ENCODE measurements around the gene DYNC1I2. TPM values are rescaled to one million over a fixed set of nuclear protein-coding genes. Genes with fewer than 3 reads are reported as not detected.

The DYNC1I2 gene
- total RNA-seq, 2 experiments from 2014 or later = 42.3 to 58.5 TPM

DNA sequence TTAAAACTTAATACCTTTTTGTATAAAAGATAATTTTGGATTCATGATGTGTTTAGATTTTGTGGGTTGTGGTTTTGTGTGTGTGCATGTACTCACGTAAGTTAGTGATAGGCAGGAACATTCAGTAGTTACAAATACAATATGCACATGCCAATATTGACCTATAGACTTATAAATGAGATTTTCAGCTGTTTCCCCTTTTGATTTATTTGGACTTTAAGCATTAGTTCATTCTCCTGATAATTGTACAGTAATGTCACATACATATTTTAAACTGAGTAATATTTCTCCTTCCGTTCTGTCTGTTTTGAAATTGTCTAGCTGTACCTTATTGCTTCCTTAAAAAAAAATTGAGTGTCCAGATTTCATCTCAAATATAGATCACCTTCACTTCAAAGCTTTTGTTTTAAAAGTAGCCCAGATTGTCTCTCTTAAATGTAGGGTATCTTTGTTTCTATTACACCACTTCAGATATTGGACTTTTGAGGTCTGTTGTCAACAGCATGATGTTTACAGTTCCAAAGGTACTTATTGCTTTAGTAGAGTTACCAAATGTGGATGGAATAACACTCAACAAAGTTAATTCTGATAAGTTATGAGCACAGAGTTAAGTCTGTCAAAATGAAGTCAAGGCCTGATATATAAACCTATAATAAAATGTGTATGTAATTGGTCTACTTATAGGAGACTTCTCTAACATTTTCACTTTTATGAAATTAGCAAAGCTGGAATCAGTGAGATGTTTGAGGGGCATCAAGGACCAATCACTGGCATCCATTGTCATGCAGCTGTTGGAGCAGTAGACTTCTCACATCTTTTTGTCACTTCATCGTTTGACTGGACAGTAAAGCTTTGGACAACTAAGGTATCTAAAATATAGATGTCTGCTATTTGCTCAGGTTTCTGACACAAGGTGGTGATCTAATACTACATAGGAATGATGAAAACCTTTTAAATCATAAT, 42.0 kb downstream of the DYNC1I2 start:
- BruUV-seq (replicated peaks) = no TSS peak
- Histone ChIP-seq H3K36me3 (ENCODE audit: insufficient read depth, low read length) (peaks cover 70% of the 10 kb centered on the region), H3K9me3 (ENCODE audit: low read length) (no peaks in the 10 kb centered on the region), H3K79me2 (ENCODE audit: insufficient read depth, low read depth, low read length) (no peaks in the 10 kb centered on the region), H3K4me3 (ENCODE audit: low read depth, low read length, poor library complexity, severe bottlenecking) (no peak overlapping the region), H3K27ac (ENCODE audit: low read depth, low read length, poor library complexity, severe bottlenecking) (no peak overlapping the region), H2AFZ (ENCODE audit: low read length) (no peak overlapping the region), H3K4me1 (ENCODE audit: insufficient read depth, low read length, poor library complexity, severe bottlenecking) (no peaks in the 10 kb centered on the region), H3K4me2 (ENCODE audit: low read length) (no peak overlapping the region), H3K9me2 (ENCODE audit: insufficient read depth, low read length) (no peaks in the 10 kb centered on the region), H4K20me1 (ENCODE audit: insufficient read depth, low read length) (no peaks in the 10 kb centered on the region)
- no peak for DNase-seq (ENCODE audit: low spot score)
- CTCF ChIA-PET (ENCODE audit: unreplicated experiment) = no interaction called here
- TF ChIP-seq, protein P1, sequence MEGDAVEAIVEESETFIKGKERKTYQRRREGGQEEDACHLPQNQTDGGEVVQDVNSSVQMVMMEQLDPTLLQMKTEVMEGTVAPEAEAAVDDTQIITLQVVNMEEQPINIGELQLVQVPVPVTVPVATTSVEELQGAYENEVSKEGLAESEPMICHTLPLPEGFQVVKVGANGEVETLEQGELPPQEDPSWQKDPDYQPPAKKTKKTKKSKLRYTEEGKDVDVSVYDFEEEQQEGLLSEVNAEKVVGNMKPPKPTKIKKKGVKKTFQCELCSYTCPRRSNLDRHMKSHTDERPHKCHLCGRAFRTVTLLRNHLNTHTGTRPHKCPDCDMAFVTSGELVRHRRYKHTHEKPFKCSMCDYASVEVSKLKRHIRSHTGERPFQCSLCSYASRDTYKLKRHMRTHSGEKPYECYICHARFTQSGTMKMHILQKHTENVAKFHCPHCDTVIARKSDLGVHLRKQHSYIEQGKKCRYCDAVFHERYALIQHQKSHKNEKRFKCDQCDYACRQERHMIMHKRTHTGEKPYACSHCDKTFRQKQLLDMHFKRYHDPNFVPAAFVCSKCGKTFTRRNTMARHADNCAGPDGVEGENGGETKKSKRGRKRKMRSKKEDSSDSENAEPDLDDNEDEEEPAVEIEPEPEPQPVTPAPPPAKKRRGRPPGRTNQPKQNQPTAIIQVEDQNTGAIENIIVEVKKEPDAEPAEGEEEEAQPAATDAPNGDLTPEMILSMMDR (conservative IDR thresholded peaks at IDR 0.05; ENCODE audit: low read length) = no peak
- TF ChIP-seq EZH2phosphoT487 (IDR thresholded peaks at IDR 0.05; ENCODE audit: borderline replicate concordance, low read depth, low read length) = no peak
- intact Hi-C loops (cut with micrococcal nuclease; ENCODE audit: unreplicated experiment) = no loop called here
- POLR2A ChIA-PET = interaction anchor here (0.5 to 1.5 kb wide), 4 partner anchors 8 to 94 kb away, joined by 3 to 6 read pairs (median 4); no protein-coding TSS in a partner anchor

- no TSS peak for BruUV-seq (replicated peaks)
- H3K4me1 ChIP-seq (ENCODE audit: insufficient read depth, low read length, poor library complexity, severe bottlenecking) = no peaks in the 10 kb centered on the region
- H3K79me2 ChIP-seq (ENCODE audit: insufficient read depth, low read depth, low read length) = no peaks in the 10 kb centered on the region
- CTCF ChIA-PET (ENCODE audit: unreplicated experiment) = no interaction called here
- no peak overlapping the region for H3K4me2 ChIP-seq (ENCODE audit: low read length)
- no peaks in the 10 kb centered on the region for H4K20me1 ChIP-seq (ENCODE audit: insufficient read depth, low read length)
- no peaks in the 10 kb centered on the region for H3K9me2 ChIP-seq (ENCODE audit: insufficient read depth, low read length)
- H3K36me3 ChIP-seq (ENCODE audit: insufficient read depth, low read length) = peaks cover 77% of the 10 kb centered on the region
- intact Hi-C loops (cut with micrococcal nuclease; ENCODE audit: unreplicated experiment) = no loop called here
- no peak for TF ChIP-seq EZH2phosphoT487 (IDR thresholded peaks at IDR 0.05; ENCODE audit: borderline replicate concordance, low read depth, low read length)
- TF ChIP-seq, protein P1 (conservative IDR thresholded peaks at IDR 0.05; ENCODE audit: low read length) = no peak
- POLR2A ChIA-PET = interaction anchor here (0.5 to 1.4 kb wide), 2 partner anchors 9 to 95 kb away, joined by 3 to 6 read pairs; no protein-coding TSS in a partner anchor
- H2AFZ ChIP-seq (ENCODE audit: low read length) = no peak overlapping the region
- no peak overlapping the region for H3K4me3 ChIP-seq (ENCODE audit: low read depth, low read length, poor library complexity, severe bottlenecking)
- no peaks in the 10 kb centered on the region for H3K9me3 ChIP-seq (ENCODE audit: low read length)
- no peak for DNase-seq (ENCODE audit: low spot score)
- H3K27ac ChIP-seq (ENCODE audit: low read depth, low read length, poor library complexity, severe bottlenecking) = no peak overlapping the region
Observed at GRCh38 chr2:171729952-171730317, 42.7 kb downstream of the DYNC1I2 start.

Data from OCI-LY7 (cell line).